ENCODE results near the gene B3GNT7.

- no peak for TF ChIP-seq CTCF (optimal IDR thresholded peaks at IDR 0.05 in 1 of 3, IDR thresholded peaks at IDR 0.05 in 1 of 3, conservative IDR thresholded peaks at IDR 0.05 in 1 of 3; ENCODE audit: extremely low read depth in 1 of 3, insufficient read depth in 2 of 3, low read length in 3 of 3)
- no peak for TF ChIP-seq EZH2 (IDR thresholded peaks at IDR 0.05; ENCODE audit: low read length)
Measured at GRCh38 chr2:231370429-231370748, 25.1 kb upstream of the B3GNT7 start.

Data from keratinocyte (primary cell).